MM.1S (cell line): ENCODE results near the gene RBM23.
"Not testable (repeated sequence)": the region's sequence is repeated elsewhere in the genome, so short reads cannot be mapped to it uniquely, and the experiment has no call there.

Source experiments
- DNase-seq: peaks from one replicate; pipeline ENCODE4 v3.0.0-alpha.2; 2015
- H2AFZ ChIP-seq: fragments of 300-600 bp; sonication (generic); 2 replicates; pipeline ENCODE4 v1.6.0; 2016; ENCODE audit warnings: antibody characterized with exemption, low read length
- H3F3A ChIP-seq: fragments of 300-600 bp; sonication (generic); 2 replicates; pipeline ENCODE4 v1.6.1; 2016; ENCODE audit warnings: mild to moderate bottlenecking, antibody characterized with exemption, low read length, moderate library complexity, mixed read lengths; ENCODE audit not compliant: insufficient read depth
- H3K27ac ChIP-seq: fragments of 300-600 bp; sonication (generic); 2 replicates; pipeline ENCODE4 v1.5.1; 2016; ENCODE audit warnings: mild to moderate bottlenecking, low read length
- H3K27me3 ChIP-seq: fragments of 300-600 bp; sonication (generic); replicated peaks from 2 replicates; pipeline ENCODE4 v1.6.0; 2016; ENCODE audit warnings: low read length; ENCODE audit not compliant: insufficient read depth
- H3K36me3 ChIP-seq: fragments of 300-600 bp; sonication (generic); replicated peaks from 2 replicates; pipeline ENCODE4 v1.6.1; 2016; ENCODE audit warnings: mild to moderate bottlenecking, low read length, mixed read lengths; ENCODE audit not compliant: insufficient read depth
- H3K4me1 ChIP-seq: fragments of 300-600 bp; sonication (generic); 2 replicates; pipeline ENCODE4 v1.6.1; 2016; ENCODE audit warnings: low read length, mixed read lengths
- H3K4me2 ChIP-seq: fragments of 300-600 bp; sonication (generic); 2 replicates; pipeline ENCODE4 v1.6.0; 2016; ENCODE audit warnings: low read depth, low read length
- H3K4me3 ChIP-seq: fragments of 300-600 bp; sonication (generic); 2 replicates; pipeline ENCODE4 v1.5.1; 2016; ENCODE audit warnings: low read length, mixed read lengths
- H3K79me2 ChIP-seq: fragments of 300-600 bp; sonication (generic); 2 replicates; pipeline ENCODE4 v1.6.1; 2016; ENCODE audit warnings: mixed run types, low read length, mixed read lengths
- H3K9ac ChIP-seq: fragments of 300-600 bp; sonication (generic); 2 replicates; pipeline ENCODE4 v1.6.1; 2016; ENCODE audit warnings: low read length, mixed read lengths
- H3K9me2 ChIP-seq: fragments of 300-600 bp; sonication (generic); replicated peaks from 2 replicates; pipeline ENCODE4 v1.6.1; 2016; ENCODE audit warnings: mild to moderate bottlenecking, low read length, mixed read lengths; ENCODE audit not compliant: insufficient read depth
- H3K9me3 ChIP-seq: fragments of 300-600 bp; sonication (generic); replicated peaks from 2 replicates; pipeline ENCODE4 v1.6.1; 2016; ENCODE audit warnings: mild to moderate bottlenecking, low read length, mixed read lengths; ENCODE audit not compliant: insufficient read depth
- H4K20me1 ChIP-seq: fragments of 300-600 bp; sonication (generic); 2 replicates; pipeline ENCODE4 v1.6.1; 2016; ENCODE audit warnings: mild to moderate bottlenecking, low read length, moderate library complexity, mixed read lengths; ENCODE audit not compliant: insufficient read depth
- CTCF ChIP-seq: fragments of 300-600 bp; sonication (generic); IDR thresholded peaks from 2 replicates; pipeline ENCODE4 v1.5.1; 2016; ENCODE audit warnings: antibody characterized with exemption, low read length, mixed read lengths
- EZH2 ChIP-seq: fragments of 300-600 bp; sonication (generic); optimal IDR thresholded peaks from 2 replicates; pipeline ENCODE3; 2017; ENCODE audit warnings: low read depth, mild to moderate bottlenecking, antibody characterized with exemption, low read length, mixed read lengths
- EZH2phosphoT487 ChIP-seq: fragments of 300-600 bp; sonication (generic); IDR thresholded peaks from 2 replicates; pipeline ENCODE4 v1.6.1; 2018; ENCODE audit warnings: antibody characterized with exemption, low read length

RBM23 gene

GRCh38 chr14:22962061-22962676 is 43.2 kb upstream of the RBM23 start:
- Histone ChIP-seq H3K9ac (no peak overlapping the region), H4K20me1 (no peaks in the 10 kb centered on the region), H3K4me1 (no peaks in the 10 kb centered on the region), H3K27ac (no peak overlapping the region), H3K27me3 (no peaks in the 10 kb centered on the region), H3F3A (no peaks in the 10 kb centered on the region), H3K4me2 (no peak overlapping the region), H3K79me2 (no peaks in the 10 kb centered on the region), H3K9me3 (no peaks in the 10 kb centered on the region), H3K36me3 (no peaks in the 10 kb centered on the region), H3K9me2 (no peaks in the 10 kb centered on the region), H2AFZ (no peak overlapping the region), H3K4me3 (no peak overlapping the region)
- DNase-seq = no peak
- TF ChIP-seq EZH2phosphoT487 (no peak), EZH2 (no peak), CTCF (no peak)

- Histone ChIP-seq H3K4me3 (peak overlapping the region; percentile 86), H3K79me2 (no peaks in the 10 kb centered on the region), H3K9me2 (no peaks in the 10 kb centered on the region), H3F3A (no peaks in the 10 kb centered on the region), H4K20me1 (no peaks in the 10 kb centered on the region), H3K9me3 (no peaks in the 10 kb centered on the region), H3K4me1 (no peaks in the 10 kb centered on the region), H3K36me3 (no peaks in the 10 kb centered on the region), H3K27ac (peak overlapping the region; percentile 71; the same call in 1 of the 2 replicates), H3K4me2 (peak overlapping the region; percentile 82), H3K9ac (peak overlapping the region; percentile 82), H2AFZ (peak overlapping the region; percentile 78), H3K27me3 (no peaks in the 10 kb centered on the region)
- no peak for DNase-seq
- no peak for TF ChIP-seq CTCF
- TF ChIP-seq EZH2phosphoT487 = no peak
- no peak for TF ChIP-seq EZH2
Observed at GRCh38 chr14:22955702-22956569, 37.0 kb upstream of the RBM23 start.

- Histone ChIP-seq H3F3A (no peaks in the 10 kb centered on the region), H3K4me2 (no peak overlapping the region), H3K36me3 (no peaks in the 10 kb centered on the region), H4K20me1 (no peaks in the 10 kb centered on the region), H3K9ac (no peak overlapping the region), H2AFZ (no peak overlapping the region), H3K4me1 (no peaks in the 10 kb centered on the region), H3K27me3 (no peaks in the 10 kb centered on the region), H3K79me2 (no peaks in the 10 kb centered on the region), H3K9me2 (no peaks in the 10 kb centered on the region), H3K27ac (no peak overlapping the region), H3K4me3 (no peak overlapping the region), H3K9me3 (no peaks in the 10 kb centered on the region)
- DNase-seq = no peak
- no peak for TF ChIP-seq EZH2
- no peak for TF ChIP-seq EZH2phosphoT487
Observed at GRCh38 chr14:22952418-22952817, 33.5 kb upstream of the RBM23 start.

GRCh38 chr14:22951795-22952194 is 32.8 kb upstream of the RBM23 start:
- not testable (repeated sequence) for H3K36me3 ChIP-seq, H3K79me2 ChIP-seq, H2AFZ ChIP-seq, H3K27ac ChIP-seq, H3K9me3 ChIP-seq, H3F3A ChIP-seq, DNase-seq, H3K4me2 ChIP-seq, H3K27me3 ChIP-seq, H3K4me3 ChIP-seq, H4K20me1 ChIP-seq, H3K9me2 ChIP-seq, H3K4me1 ChIP-seq, H3K9ac ChIP-seq
